IPS-18c (cell line): ENCODE data around the gene SLC30A9.

ENCODE experiments used
- H3K4me3 ChIP-seq: 2 replicates; pipeline ENCODE4 v1.7.0; 2013; ENCODE audit warnings: low read depth, mild to moderate bottlenecking, low read length, moderate library complexity; ENCODE audit not compliant: insufficient read depth
- H3K9me3 ChIP-seq: one replicate; pipeline ENCODE4 v1.6.1; 2013; ENCODE audit warnings: mild to moderate bottlenecking, low read length, moderate library complexity; ENCODE audit not compliant: control insufficient read depth, insufficient read depth

SLC30A9 gene

DNA sequence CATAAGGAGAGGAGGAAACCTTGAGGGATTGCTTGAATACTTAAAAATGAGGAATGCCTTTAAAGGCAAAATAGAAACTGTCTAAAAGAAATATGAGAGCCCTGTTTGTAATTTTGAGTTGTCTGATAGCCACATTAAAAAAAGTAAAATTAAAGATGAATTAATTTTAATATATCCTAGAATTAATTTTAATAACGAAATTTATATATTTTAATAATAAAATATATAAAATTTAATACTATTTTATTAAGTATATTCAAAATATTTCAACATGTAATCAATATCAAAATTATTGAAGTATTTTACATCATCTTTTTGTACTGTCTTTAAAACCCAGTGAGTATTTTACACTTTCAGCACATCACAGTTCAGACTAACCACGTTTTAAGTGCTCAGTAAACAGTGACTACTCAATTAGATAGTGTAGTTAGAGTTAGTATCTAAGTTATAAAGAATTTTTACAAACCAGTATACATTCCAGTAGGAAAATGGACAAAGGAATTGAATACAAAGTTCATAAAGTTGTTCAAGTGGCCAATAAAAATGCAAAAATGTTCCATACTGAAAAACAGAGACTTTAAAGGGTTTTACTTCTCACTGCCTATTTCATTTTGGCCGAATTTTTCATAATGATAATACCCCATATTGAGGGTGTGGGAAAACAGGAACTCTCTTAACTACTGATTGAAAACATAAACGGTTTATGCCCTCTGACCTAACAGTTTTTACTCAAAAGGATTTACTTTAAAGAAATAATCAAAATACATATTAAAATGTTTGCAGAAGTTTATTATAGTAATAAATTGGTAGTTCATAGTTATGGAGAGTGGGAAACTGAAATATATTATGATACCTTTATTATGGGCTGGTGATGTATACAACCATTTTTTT lies 2.9 kb downstream of the SLC30A9 start:
- no peaks in the 10 kb centered on the region for H3K9me3 ChIP-seq
- H3K4me3 ChIP-seq = no peak overlapping the region

DNA sequence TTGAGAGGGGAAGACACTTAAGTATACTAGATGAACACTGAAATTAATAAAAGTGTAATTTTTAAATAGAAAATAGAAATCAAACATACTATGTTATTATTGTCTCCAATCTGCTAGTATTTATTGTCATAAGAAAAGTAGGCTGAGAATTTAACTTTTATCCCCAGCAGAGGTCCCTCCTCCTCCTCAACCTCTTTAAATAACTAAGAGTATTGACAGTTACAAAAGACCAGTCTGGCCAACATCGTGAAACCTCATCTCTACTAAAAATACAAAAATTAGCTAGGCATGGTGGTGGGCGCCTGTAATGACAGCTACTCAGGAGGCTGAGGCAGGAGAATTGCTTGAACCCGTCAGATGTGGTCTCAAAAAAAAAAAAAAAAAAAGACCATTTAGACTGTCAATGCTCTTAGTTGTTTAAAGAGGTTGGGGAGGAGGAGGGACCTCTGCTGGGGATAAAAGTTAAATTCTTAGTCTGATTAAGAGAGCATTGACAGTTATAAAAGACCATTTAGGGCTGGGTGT lies 4.2 kb downstream of the SLC30A9 start:
- H3K4me3 ChIP-seq = no peak overlapping the region
- no peaks in the 10 kb centered on the region for H3K9me3 ChIP-seq

DNA sequence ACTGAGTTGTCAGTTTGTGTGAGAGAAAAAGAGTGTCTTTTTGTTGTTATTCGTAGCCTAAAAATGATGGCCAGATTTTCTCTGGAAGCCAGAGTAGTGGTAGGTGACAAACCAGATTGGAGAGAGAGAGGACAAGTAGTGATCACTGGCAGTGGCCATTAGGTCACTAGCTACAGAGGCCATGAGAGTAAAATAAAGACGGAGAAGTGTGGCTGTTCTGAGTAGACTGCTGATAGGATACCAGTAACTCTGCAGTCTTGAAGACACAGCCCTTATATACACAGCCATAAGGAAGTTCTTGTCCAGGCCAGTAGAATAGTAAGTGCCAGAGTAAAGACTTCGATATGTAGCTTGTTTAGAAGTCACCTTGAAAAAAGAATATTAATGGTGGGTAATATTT lies 7.7 kb downstream of the SLC30A9 start:
- H3K4me3 ChIP-seq = no peak overlapping the region
- no peaks in the 10 kb centered on the region for H3K9me3 ChIP-seq

DNA sequence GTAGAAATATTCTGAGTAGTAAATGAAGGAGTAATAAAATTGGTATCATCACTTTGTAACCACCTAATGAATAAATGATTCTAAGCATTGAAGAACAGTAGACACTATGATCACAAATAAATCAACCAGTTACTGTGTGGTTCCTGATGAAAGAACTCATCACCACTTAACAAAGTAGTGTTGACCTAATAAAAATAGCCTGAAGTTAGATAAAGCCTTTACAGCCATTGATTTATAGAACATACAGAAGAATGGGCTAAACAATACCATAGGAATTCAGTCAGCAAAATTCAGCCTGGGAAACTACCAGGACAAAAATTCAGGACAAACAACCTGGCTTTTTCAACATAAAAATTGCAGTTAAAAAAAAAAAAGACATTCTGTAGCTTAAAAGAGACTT lies 9.0 kb downstream of the SLC30A9 start:
- Histone ChIP-seq H3K4me3 (no peak overlapping the region), H3K9me3 (no peaks in the 10 kb centered on the region)

DNA sequence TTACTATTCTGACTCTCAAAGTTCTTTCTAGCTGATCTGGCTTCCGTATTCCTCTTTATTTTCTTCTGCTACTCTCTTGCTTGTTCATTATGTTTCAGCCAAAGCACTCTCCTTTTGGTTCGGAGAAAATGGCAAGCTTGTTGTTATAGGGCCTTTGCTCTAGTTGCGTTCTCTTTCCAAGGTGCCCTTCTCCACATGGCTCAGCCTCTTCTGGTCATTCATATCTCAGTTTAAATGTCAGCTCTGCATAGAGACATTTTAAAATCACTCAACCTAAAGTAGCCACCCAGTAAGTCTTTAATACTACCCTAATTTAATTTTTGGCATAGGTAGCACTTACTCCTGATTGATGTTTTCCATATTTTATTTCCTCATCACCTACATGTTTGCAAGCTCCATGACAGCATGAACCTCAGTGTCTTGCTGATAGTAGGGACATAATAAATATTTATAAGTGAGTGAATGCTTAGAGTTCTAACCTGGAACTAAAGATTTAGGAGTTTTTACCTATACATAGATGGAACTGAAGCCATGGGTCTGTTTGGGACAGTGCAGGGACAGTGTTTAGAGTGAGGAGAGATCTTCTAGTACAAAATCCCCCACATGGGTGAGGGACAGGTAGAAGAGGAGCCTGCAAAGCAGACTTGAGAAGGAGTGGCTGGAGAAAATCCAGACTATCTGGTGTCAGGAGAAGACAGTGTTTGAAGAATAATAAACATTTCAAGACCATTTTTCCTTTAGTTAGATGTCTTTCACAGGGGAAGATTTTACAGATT lies 17.9 kb downstream of the SLC30A9 start:
- Histone ChIP-seq H3K4me3 (no peak overlapping the region), H3K9me3 (no peaks in the 10 kb centered on the region)

DNA sequence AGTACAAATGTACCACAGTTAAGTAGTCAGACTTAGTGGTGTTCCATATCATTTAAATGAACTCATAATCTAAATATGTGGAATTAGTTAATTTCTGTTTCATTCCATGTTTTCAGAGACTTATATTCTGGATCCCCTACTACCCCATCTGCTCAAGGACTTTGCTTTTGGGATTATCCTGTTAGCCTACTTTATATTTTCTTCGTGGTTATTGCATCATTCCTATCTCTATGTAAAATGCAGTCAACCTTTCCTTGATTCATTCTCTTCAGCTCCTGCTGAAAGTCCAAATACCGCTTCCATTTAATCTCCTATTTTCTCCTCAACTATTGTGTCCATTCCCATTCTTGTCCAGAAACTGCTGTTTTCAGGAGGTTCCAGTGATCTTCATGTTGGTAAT lies 25.1 kb downstream of the SLC30A9 start:
- Histone ChIP-seq H3K4me3 (no peak overlapping the region), H3K9me3 (no peaks in the 10 kb centered on the region)

DNA sequence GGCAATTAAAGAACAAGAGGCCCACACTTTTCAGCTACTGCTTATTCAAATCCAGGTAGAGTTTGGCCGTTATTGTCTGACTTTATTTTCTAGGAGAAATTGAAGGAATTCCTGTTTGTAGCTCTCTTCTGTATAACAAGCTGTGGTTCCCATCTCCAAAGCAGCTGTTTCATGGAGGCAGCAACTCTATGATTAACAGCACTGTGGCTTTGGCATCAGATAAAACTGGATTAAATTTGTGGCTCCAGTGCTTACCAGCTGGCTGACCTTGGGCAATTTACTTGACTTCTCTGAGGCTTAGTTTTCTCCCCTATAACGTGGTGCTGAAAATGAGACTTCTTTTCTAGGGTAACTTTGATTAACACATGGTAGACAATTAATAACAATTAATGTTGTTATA lies 28.1 kb downstream of the SLC30A9 start:
- no peaks in the 10 kb centered on the region for H3K9me3 ChIP-seq
- H3K4me3 ChIP-seq = no peak overlapping the region

DNA sequence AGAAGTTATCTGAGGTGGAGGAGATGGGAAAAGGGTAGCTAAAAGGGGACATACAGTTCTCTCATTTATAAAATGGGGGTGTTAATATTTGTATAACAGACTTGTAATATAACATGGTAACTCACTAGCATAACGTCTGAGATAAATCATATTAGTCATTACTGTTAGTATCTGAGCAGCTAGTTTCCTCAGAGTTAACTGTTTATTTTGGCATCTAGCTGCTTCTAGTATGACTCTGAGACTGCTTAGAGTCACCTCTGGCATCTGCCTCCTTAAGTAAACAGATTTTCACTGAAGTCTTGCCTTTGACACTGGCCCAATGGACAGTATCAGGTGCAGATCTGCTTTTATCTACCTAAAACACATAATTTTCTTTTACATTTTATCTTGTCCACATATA lies 58.1 kb downstream of the SLC30A9 start:
- H3K9me3 ChIP-seq = no peaks in the 10 kb centered on the region
- H3K4me3 ChIP-seq = no peak overlapping the region

DNA sequence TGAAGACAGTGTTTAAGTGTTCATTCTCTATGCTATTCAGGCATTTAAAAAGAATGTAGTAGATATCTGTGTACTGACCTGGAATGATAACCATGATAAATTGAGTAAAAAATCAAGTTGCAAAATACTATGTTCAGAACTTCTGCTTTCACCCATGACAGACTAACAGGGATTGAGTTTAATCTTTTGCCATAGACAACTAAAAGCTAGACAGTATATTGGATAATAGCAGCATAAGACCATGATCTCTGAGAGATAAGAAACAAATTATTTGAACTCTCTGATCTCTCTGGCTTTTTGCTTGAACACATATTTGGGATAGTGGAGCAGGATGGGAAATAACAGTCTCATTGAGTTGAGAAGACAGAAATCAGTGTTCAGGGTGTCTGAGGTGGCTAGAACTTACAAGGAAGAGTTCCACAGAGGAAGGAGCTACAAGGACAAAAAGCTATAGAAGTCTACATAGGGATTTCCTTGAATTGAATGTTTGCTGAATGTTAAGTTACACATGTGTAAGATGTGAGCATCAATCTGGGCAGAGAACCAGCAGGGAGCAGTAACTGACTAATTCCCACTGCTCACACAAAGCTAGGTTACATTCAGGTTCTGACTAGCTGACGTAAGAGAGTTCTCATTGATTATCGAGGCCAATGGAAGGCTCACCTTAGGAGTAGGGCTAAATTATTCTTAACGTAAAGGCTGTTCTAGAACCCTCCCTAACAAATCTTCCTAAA lies 60.4 kb downstream of the SLC30A9 start:
- no peaks in the 10 kb centered on the region for H3K9me3 ChIP-seq
- H3K4me3 ChIP-seq = no peak overlapping the region

DNA sequence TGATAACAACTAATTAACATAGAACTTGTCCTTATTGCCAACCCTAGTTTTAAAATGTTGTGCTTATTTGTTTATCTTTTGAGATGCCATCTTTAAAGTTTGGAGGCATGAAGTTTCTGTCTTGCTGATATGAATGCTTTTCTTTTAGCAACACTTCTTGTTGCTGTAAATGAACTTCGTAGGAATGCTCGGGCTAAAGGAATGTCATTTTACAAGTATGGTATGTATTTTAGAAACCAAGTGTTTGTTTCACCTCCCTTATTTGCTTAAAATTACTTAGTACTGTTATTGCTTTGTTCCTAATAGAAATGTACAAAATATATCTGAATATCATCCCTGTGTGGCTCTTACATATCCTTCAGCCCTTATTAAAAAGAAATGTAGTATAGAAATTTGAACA lies 76.1 kb downstream of the SLC30A9 start:
- Histone ChIP-seq H3K9me3 (no peaks in the 10 kb centered on the region), H3K4me3 (no peak overlapping the region)

DNA sequence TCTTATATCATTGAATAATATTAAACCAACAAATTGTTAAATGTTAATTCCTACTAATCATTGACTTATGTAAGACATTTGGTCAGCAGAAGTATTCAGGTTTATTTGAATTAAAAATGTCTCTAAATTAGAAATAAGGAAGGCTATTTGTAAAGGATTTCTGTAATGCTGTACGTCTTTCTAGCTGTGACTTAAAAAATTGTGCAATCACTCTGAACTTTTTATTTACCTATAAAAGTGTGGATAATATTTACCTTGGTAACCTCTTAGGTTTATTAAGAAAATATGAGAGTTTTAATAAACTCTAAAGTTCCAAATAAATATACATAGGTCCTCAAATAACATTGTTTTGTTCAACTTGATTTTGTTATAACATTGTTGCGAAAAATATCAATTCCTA lies 76.9 kb downstream of the SLC30A9 start:
- no peak overlapping the region for H3K4me3 ChIP-seq
- no peaks in the 10 kb centered on the region for H3K9me3 ChIP-seq

DNA sequence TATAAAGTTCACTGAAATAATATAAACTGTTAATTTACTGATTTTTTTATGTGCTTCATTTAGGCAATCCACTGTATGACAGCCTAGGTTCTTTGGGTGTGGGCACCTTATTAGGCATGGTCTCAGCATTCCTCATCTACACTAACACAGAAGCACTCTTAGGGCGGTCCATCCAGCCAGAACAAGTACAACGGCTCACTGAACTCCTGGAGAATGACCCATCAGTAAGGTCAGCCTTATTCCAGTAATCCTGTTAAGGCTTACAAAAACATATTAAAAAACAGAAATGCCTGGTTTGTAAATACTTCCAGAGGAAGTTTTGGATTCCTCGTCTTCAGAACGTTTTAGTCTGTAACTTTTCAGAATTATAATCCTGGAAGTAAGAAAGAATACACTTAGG lies 80.1 kb downstream of the SLC30A9 start:
- no peak overlapping the region for H3K4me3 ChIP-seq
- H3K9me3 ChIP-seq = no peaks in the 10 kb centered on the region

DNA sequence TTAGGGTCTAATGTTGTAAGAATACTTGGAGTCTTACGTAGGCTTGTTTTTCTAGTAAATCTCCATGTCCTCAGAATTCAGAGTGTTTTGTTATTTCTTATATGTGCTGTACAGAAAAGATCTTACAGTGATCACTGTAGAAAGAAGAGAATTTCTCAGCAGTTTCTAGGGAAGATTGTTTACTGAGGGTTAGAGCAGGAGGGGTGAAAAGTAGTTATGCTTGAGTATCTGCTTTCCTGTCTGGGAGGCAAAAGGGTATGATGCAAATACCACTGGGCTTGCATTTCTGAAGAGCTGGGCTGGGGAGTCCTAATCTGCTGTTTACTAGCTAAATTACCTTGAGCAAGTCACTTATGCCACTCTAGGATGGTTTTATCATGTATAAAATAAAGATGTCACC lies 84.0 kb downstream of the SLC30A9 start:
- no peak overlapping the region for H3K4me3 ChIP-seq
- no peaks in the 10 kb centered on the region for H3K9me3 ChIP-seq

DNA sequence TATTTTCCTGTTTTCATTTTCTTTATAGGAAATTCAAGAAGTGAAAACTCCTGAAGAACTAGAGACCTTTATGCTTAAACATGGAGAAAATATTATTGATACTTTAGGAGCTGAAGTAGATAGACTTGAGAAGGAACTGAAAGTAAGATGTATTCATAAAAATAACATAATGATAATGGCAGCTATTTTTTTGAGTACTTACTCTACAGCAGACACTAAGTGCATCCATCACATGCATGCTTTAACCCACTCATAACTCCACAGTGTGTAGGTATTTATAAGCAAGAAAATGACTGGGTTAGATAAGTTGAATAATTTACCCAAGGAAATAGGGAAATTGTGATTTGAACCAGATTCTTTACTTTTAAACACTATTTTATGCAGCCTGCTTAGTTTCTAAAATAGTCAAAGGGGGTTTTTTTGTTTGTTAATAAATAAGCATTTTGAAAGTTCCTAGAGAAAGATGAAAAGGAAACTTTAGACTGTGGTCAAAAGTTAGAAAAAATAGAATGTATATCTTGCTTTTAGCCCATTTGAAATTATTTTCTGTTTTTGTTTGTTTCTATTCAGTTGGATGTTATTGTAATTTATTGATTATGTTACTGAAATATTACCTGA lies 88.0 kb downstream of the SLC30A9 start:
- Histone ChIP-seq H3K4me3 (no peak overlapping the region), H3K9me3 (no peaks in the 10 kb centered on the region)

DNA sequence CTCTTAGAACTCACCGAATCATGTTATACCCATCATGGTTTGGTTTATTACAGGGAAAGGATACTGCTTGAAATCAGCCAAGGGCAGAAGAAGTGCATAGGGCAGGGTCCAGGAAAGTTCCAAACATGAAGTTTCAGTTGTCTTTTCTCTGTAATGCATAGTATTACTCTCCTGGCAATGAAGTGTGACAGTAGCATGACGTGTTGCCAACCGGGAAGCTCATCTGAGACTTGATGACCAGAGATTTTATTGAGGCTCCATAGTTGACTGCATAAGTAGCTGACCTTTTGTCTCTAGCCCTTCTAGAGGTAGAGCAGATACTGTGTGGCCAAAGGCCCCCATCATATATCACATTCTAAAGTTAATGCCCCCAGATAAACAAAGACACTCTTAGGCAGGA lies 90.0 kb downstream of the SLC30A9 start:
- Histone ChIP-seq H3K9me3 (no peaks in the 10 kb centered on the region), H3K4me3 (no peak overlapping the region)

DNA sequence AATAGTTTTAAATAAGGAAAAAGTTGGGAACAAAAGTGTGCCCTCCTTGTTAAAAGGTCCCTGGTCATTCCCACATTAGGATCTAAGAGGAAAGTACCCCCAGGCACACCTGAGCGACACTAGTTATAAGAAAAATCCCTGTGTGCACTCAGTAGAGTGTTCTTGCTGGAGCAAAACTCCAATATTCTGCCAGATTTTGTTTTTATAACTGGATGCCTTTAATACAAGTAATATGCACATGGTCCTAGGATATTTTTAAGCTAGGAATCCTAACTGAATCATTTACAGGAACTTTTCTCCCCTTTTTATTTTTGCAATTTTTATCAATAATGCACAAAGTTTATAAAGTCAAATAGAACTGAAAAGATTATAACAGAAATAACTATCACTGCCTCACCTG lies 93.5 kb downstream of the SLC30A9 start:
- H3K9me3 ChIP-seq = no peaks in the 10 kb centered on the region
- H3K4me3 ChIP-seq = no peak overlapping the region

DNA sequence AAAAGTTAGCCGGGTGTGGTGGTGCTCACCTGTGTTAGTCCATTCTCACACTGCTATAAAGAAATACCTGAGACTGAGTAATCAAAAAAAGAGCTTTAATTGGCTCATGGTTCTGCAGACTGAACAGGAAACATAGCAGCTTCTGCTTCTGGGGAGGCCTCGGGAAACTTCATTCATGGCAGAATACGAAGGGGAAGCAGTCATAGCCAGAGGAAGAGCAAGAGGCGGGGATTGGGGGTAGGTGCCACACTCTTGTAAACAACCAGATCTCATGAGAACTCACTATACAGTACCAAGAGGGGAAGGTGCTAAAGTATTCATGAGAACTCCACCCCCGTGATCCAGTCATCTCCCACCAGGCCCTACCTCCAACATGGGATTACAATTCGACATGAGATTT lies 98.1 kb downstream of the SLC30A9 start:
- no peaks in the 10 kb centered on the region for H3K9me3 ChIP-seq
- no peak overlapping the region for H3K4me3 ChIP-seq
